GM12873 (cell line): ENCODE measurements around the gene TMEM132C.

Experiments used
- TF ChIP-seq, protein P1 (sequence below): IDR thresholded peaks from 2 replicates; pipeline ENCODE4 v1.5.1; 2012; ENCODE audit warnings: low read depth, mild to moderate bottlenecking, moderate library complexity, low read length, control low read depth; ENCODE audit not compliant: insufficient read depth; ENCODE audit errors: missing control alignments

Gene TMEM132C

GRCh38 chr12:128381541-128381940 is 114.6 kb downstream of the TMEM132C start:
- TF ChIP-seq, protein P1, sequence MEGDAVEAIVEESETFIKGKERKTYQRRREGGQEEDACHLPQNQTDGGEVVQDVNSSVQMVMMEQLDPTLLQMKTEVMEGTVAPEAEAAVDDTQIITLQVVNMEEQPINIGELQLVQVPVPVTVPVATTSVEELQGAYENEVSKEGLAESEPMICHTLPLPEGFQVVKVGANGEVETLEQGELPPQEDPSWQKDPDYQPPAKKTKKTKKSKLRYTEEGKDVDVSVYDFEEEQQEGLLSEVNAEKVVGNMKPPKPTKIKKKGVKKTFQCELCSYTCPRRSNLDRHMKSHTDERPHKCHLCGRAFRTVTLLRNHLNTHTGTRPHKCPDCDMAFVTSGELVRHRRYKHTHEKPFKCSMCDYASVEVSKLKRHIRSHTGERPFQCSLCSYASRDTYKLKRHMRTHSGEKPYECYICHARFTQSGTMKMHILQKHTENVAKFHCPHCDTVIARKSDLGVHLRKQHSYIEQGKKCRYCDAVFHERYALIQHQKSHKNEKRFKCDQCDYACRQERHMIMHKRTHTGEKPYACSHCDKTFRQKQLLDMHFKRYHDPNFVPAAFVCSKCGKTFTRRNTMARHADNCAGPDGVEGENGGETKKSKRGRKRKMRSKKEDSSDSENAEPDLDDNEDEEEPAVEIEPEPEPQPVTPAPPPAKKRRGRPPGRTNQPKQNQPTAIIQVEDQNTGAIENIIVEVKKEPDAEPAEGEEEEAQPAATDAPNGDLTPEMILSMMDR, result no peak

GRCh38 chr12:128381946-128382345 is 115.0 kb downstream of the TMEM132C start:
- TF ChIP-seq, protein P1, result no peak

- TF ChIP-seq, protein P1, result no peak
These were observed 116.0 kb downstream of the TMEM132C start for GRCh38 chr12:128382946-128383345.

DNA sequence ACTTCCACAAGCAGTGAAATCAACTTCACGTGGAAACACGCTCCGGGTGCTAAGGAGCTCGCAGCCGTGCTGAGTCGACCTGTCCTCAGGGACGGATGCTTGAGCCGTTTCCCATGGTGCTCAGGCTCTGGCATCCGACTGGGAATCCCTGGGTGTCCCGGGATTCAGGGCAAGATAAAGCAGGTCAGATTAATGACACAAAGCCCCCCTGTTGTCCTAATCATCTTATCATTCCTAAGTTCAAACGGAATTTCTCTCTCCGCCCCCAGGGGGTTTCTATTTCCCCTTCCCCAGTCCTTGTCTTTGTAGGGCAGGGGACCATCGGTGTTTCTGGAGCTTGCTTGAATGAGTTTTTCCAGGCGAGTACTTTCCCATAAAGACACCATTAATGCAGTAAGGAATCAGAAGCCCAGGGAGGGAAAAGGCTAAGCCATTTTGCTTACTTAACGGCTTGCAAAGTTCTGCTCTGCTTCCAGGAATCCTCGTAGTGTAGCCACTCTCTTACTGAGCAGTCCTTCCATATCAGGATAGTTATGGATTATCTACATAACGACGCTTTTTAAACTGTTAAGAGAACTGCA is 116.5 kb downstream of the TMEM132C start:
- TF ChIP-seq, protein P1, result no peak

DNA sequence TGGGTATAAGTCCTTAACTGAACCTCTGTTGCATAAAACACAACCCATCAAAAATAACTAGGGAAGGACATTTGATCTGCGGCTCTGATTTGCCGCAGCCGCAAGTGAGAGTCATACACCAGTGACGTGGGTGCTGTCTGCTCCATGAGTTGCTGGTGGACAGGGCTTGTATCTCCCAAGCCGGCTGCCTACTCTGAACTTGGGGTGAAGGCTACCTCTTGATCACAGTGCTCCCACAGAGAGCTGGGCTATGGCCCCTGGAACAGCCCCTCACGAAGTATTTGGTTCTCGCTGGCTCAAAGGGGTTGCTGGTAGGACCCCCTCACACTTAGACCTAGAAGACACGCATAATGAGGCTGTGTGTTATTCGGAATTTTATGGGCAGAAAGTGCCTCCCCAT is 118.8 kb downstream of the TMEM132C start:
- TF ChIP-seq, protein P1, result no peak

- TF ChIP-seq, protein P1, result peak; percentile 79
These were observed 120.9 kb downstream of the TMEM132C start for GRCh38 chr12:128387811-128388422.

DNA sequence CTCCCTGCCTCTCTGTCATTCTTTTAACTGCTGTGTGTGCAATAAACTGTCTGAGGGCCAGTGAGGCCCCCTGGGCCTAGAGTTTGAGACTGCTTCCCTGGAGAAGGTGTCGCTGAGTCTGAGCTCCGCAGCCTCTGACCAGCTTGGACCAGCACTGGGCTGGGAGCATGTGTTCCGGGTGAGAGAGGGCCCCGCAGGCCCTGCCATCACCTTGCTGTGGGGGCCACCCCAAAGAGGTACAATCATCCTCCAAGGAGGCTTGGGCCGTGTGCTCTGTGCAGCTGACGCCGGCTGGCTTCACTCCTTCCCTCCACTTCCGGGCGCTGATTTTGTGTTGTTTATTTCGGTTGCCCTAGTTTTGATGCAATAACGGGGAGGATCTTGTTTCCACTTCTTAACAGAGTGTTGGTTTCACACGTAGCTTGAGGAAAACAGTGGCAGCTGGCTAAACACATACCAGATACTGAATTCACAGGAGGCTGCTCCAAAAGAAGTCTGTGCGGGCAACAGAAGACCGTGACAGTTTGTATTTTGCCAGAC is 121.6 kb downstream of the TMEM132C start:
- TF ChIP-seq, protein P1, result no peak
